A673 (cell line): Measurements from ENCODE around the gene HSD17B14.
A peak's percentile ranks its signal among the peaks of the same experiment; 100 is the strongest.

Source experiments
- EZH2 ChIP-seq: fragments of 200-600 bp; sonication (generic); IDR thresholded peaks from 2 replicates; pipeline ENCODE4 v1.6.1; 2017; ENCODE audit warnings: borderline replicate concordance, low read depth, mild to moderate bottlenecking, mixed read lengths, antibody characterized with exemption, low read length; ENCODE audit not compliant: poor library complexity, severe bottlenecking
- TF ChIP-seq, protein P1 (sequence below): fragments of 300-800, 200-600 bp; sonication (generic); conservative IDR thresholded peaks from 2 replicates; pipeline ENCODE4 v1.5.1; 2017; ENCODE audit warnings: low read depth, mild to moderate bottlenecking, antibody characterized with exemption, low read length, moderate library complexity, mixed read lengths

DNA sequence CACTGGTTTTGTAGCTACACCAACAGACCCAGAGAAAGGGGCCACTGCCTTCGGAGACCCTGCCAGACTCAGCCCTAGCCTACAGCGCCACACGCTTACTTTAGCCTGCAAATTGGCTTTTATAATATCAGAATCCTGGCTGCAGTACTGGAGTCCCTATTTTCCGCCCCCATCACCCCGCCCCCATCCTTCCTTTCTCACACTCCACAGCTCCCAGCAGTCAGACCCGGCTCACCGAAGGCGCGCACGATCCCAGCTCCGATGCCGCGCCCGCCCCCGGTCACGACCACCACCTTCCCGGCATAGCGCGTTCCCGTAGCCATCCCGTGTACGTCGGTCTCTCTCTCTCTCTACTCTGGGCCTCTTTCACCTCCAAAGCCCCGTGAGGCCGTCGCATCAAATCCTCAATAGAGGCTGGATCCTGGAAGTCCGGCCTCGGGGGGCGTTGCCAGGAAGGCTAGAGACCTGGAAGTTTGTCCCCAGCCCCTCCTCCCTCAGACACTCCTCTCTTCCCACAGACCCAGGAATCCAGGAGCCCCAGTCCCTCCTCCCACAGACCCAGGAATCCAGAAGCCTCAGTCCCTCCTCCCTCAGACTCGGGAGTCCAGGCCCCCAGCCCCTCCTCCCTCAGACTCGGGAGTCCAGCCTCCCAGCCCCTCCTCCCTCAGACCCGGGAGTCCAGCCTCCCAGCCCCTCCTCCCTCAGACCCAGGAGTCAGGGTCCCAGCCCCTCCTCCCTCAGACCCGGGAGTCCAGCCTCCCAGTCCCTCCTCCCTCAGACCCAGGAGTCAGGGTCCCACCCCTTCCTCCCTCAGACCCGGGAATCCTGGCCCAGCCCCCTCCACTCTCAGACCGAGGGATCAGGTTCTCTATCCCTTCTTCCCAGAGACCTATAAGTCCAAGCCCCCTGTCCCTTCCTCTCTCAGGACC is at the start of gene HSD17B14:
- TF ChIP-seq, protein P1, sequence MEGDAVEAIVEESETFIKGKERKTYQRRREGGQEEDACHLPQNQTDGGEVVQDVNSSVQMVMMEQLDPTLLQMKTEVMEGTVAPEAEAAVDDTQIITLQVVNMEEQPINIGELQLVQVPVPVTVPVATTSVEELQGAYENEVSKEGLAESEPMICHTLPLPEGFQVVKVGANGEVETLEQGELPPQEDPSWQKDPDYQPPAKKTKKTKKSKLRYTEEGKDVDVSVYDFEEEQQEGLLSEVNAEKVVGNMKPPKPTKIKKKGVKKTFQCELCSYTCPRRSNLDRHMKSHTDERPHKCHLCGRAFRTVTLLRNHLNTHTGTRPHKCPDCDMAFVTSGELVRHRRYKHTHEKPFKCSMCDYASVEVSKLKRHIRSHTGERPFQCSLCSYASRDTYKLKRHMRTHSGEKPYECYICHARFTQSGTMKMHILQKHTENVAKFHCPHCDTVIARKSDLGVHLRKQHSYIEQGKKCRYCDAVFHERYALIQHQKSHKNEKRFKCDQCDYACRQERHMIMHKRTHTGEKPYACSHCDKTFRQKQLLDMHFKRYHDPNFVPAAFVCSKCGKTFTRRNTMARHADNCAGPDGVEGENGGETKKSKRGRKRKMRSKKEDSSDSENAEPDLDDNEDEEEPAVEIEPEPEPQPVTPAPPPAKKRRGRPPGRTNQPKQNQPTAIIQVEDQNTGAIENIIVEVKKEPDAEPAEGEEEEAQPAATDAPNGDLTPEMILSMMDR, result 0 out of 2 replicates have a peak, but pooled peaks have one; percentile 41
- TF ChIP-seq EZH2, result no peak
